HepG2 (cell line): ENCODE data around the gene C14orf93. TPM values are rescaled to one million over a fixed set of nuclear protein-coding genes. Genes with fewer than 3 reads are reported as not detected.

ENCODE experiments used
- CBX1 ChIP-seq: IDR thresholded peaks from one replicate; pipeline ENCODE4 v1.6.1; 2016; ENCODE audit warnings: antibody characterized with exemption, low read depth
- KAT8 ChIP-seq: IDR thresholded peaks from 2 replicates; pipeline ENCODE4 v1.6.1; 2016; ENCODE audit warnings: missing genetic modification reagents, missing compliant biosample characterization
- NFIC ChIP-seq: IDR thresholded peaks from 2 replicates; pipeline ENCODE4 v1.6.1; 2012; ENCODE audit warnings: mild to moderate bottlenecking, low read length, inconsistent platforms
- NR2F6 ChIP-seq, 2 experiments: IDR thresholded peaks; 2 replicates each; pipeline ENCODE4 v1.6.1; 2016; ENCODE audit warnings: antibody characterized with exemption in 1 of 2, mild to moderate bottlenecking in 1 of 2
- ZBTB20 ChIP-seq: sonication (generic); formaldehyde crosslinking; IDR thresholded peaks from 2 replicates; pipeline ENCODE4 v1.8.1; 2023; ENCODE audit warnings: missing genetic modification reagents, low read depth, mild to moderate bottlenecking, borderline replicate concordance
- ZNF232 ChIP-seq: sonication (generic); formaldehyde crosslinking; IDR thresholded peaks from 2 replicates; pipeline ENCODE4 v1.4.0; 2020; ENCODE audit warnings: missing genetic modification reagents, borderline replicate concordance
- ZNF30 ChIP-seq: sonication (generic); formaldehyde crosslinking; IDR thresholded peaks from 2 replicates; pipeline ENCODE4 v1.5.0; 2020; ENCODE audit warnings: mild to moderate bottlenecking, missing genetic modification reagents
- ZNF33B ChIP-seq: sonication (generic); formaldehyde crosslinking; IDR thresholded peaks from 2 replicates; pipeline ENCODE4 v1.5.1; 2020; ENCODE audit warnings: mild to moderate bottlenecking, missing genetic modification reagents
- ZNF350 ChIP-seq: sonication (generic); formaldehyde crosslinking; IDR thresholded peaks from 2 replicates; pipeline ENCODE4 v1.4.0; 2020; ENCODE audit warnings: mild to moderate bottlenecking, low read depth, missing genetic modification reagents, borderline replicate concordance
- ZNF629 ChIP-seq: sonication (generic); formaldehyde crosslinking; conservative IDR thresholded peaks from 2 replicates; pipeline ENCODE4 v1.5.0; 2020; ENCODE audit warnings: missing genetic modification reagents
- ZNF644 ChIP-seq: IDR thresholded peaks from 2 replicates; pipeline ENCODE4 v1.6.1; 2016; ENCODE audit warnings: low read depth
- ZNF878 ChIP-seq: sonication (generic); formaldehyde crosslinking; IDR thresholded peaks from 2 replicates; pipeline ENCODE4 v1.8.1; 2023; ENCODE audit warnings: mild to moderate bottlenecking, missing genetic modification reagents, moderate library complexity
- polyA plus RNA-seq, 8 experiments: library from polyadenylated mRNA; depleted of rRNA in 3 of 8; stranded (reverse) in 7 of 8; unstranded in 1 of 8; fragments of >200 nt; fragmentation: Illumina TruSeq in 4 of 8; extraction: Trizol in 4 of 8; gene quantifications; 2 replicates each; pipeline versions ENCODE4 v1.2.1 to v1.2.3, GENCODE V29; 2011 to 2016; ENCODE audit warnings: low read depth in 4 of 8, missing spikeins in 1 of 8, mixed read lengths in 1 of 8; ENCODE audit not compliant: insufficient read depth in 1 of 8
- total RNA-seq, 5 experiments: library from RNA; depleted of rRNA; stranded (reverse); fragments of >200 nt; fragmentation: Illumina TruSeq; extraction: Trizol; gene quantifications; 2 replicates each; pipeline ENCODE4 v1.2.3, GENCODE V29; 2016; ENCODE audit warnings: low read depth in 1 of 5
- TF ChIP-seq, protein P1 (sequence below): sonication (generic); formaldehyde crosslinking; IDR thresholded peaks from 2 replicates; pipeline ENCODE4 v1.4.0; 2020; ENCODE audit warnings: missing genetic modification reagents, borderline replicate concordance

C14orf93 gene
- total and polyA plus RNA-seq, 2 of the 13 experiments (the other 11 are each of a cell fraction or from before 2014, with no cell fraction given), result 11.4 to 22.5 TPM

DNA sequence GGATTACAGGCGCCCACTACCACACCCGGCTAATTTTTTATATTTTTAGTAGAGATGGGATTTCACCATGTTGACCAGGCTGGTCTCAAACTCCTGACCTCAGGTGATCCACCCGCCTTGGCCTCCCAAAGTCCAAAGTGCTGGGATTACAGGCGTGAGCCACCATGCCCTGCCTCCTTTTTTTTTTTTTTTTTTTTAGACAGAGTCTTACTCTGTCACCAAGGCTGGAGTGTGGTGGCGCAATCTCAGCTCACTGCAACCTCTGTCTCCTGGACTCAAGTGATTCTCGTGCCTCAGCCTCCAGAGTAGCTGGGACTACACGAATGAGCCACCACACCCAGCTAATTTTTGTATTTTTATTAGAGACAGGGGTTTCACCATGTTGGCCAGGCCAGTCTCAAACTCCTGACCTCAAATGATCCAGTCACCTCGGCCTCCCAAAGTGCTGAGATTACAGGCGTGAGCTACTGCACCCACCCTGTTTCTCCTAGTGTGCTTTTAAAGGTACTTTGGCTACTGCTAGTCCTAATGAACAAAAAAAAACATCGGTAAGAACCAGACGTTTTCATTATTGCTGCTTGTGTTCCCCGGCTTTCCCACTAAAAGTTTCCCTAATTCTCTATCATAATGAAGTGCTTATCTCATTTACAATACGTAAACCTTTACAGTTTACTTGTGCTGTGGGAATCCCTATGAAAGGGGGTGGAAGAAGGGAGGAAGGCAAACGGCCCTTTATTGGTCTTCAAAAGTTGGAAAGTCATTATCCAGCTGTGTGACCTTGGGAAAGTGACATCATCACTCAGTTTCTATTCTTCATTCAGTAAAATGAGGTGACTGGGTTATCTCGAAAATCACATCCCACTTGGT lies 43.8 kb downstream of the C14orf93 start (continued):
- TF ChIP-seq, protein P1, sequence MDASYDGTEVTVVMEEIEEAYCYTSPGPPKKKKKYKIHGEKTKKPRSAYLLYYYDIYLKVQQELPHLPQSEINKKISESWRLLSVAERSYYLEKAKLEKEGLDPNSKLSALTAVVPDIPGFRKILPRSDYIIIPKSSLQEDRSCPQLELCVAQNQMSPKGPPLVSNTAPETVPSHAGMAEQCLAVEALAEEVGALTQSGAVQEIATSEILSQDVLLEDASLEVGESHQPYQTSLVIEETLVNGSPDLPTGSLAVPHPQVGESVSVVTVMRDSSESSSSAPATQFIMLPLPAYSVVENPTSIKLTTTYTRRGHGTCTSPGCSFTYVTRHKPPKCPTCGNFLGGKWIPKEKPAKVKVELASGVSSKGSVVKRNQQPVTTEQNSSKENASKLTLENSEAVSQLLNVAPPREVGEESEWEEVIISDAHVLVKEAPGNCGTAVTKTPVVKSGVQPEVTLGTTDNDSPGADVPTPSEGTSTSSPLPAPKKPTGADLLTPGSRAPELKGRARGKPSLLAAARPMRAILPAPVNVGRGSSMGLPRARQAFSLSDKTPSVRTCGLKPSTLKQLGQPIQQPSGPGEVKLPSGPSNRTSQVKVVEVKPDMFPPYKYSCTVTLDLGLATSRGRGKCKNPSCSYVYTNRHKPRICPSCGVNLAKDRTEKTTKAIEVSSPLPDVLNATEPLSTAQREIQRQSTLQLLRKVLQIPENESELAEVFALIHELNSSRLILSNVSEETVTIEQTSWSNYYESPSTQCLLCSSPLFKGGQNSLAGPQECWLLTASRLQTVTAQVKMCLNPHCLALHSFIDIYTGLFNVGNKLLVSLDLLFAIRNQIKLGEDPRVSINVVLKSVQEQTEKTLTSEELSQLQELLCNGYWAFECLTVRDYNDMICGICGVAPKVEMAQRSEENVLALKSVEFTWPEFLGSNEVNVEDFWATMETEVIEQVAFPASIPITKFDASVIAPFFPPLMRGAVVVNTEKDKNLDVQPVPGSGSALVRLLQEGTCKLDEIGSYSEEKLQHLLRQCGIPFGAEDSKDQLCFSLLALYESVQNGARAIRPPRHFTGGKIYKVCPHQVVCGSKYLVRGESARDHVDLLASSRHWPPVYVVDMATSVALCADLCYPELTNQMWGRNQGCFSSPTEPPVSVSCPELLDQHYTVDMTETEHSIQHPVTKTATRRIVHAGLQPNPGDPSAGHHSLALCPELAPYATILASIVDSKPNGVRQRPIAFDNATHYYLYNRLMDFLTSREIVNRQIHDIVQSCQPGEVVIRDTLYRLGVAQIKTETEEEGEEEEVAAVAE (CRISPR knock-in tag), result peak; percentile 21
- TF ChIP-seq NR2F6 (IDR thresholded peaks at IDR 0.05) (peak; percentile 43), NR2F6 (CRISPR knock-in tag; IDR thresholded peaks at IDR 0.05) (peak; percentile 78), ZNF629 (CRISPR knock-in tag) (peak; percentile 76), ZBTB20 (CRISPR knock-in tag) (peak; percentile 86; the same call in 1 of the 2 replicates), ZNF878 (CRISPR knock-in tag) (peak; percentile 92), ZNF644 (peak; percentile 88), ZNF350 (CRISPR knock-in tag) (peak; percentile 90; the same call in 1 of the 2 replicates), NFIC (peak; percentile 16; the same call in 1 of the 2 replicates), KAT8 (CRISPR knock-in tag) (peak; percentile 37; the same call in 1 of the 2 replicates), ZNF33B (CRISPR knock-in tag) (peak; percentile 41), CBX1 (peak; percentile 75), ZNF30 (CRISPR knock-in tag) (0 out of 2 replicates have a peak, but pooled peaks have one; percentile 61), ZNF232 (CRISPR knock-in tag) (peak; percentile 73; the same call in 1 of the 2 replicates)
- TF ChIP-seq, all 625 proteins: peak for 258; not testable (repeated sequence) for 367
